ENCODE measurements around the gene TBXAS1. TPM values are rescaled to one million over a fixed set of nuclear protein-coding genes. Genes with fewer than 3 reads are reported as not detected.

TBXAS1 gene
- total and polyA plus RNA-seq, 2 donors (not counting 3 experiments of a cell fraction or from before 2014, with no cell fraction given), result 2.1 to 4.3 TPM

GRCh38 chr7:139893461-139893860 lies 64.4 kb downstream of the TBXAS1 start:
- Histone ChIP-seq H3K9ac (replicated peaks; ENCODE audit: extremely low read depth, insufficient read depth, low read length) (no peak overlapping the region), H3K9me3 (replicated peaks; ENCODE audit: control insufficient read depth, insufficient read depth, low read length) (no peaks in the 10 kb centered on the region), H3K27me3 (ENCODE audit: control insufficient read depth in 2 of 2, insufficient read depth in 2 of 2, low read length in 2 of 2) (peaks cover 3 to 5% of the 10 kb centered on the region in 2 experiments), H3K4me2 (ENCODE audit: insufficient read depth, low read length) (no peak overlapping the region), H3K9me1 (replicated peaks; ENCODE audit: control insufficient read depth, extremely low read depth, insufficient read depth, low read length) (no peaks in the 10 kb centered on the region), H3K4me3 (replicated peaks in 1 of 3; ENCODE audit: insufficient read depth in 1 of 3, low read depth in 1 of 3, low read length in 3 of 3) (no peak overlapping the region), H3K27ac (ENCODE audit: insufficient read depth, low read depth, low read length) (no peak overlapping the region), H3K79me2 (ENCODE audit: control insufficient read depth, insufficient read depth, low read length) (no peaks in the 10 kb centered on the region), H3K4me1 (ENCODE audit: control insufficient read depth, extremely low read depth, insufficient read depth, low read length) (no peaks in the 10 kb centered on the region), H3K36me3 (ENCODE audit: control insufficient read depth in 2 of 2, extremely low read depth in 1 of 2, insufficient read depth in 2 of 2, low read length in 2 of 2) (no peaks in the 10 kb centered on the region), H2AFZ (ENCODE audit: low read depth, low read length) (no peak overlapping the region), H4K20me1 (replicated peaks; ENCODE audit: control insufficient read depth, extremely low read depth, insufficient read depth, low read length) (no peaks in the 10 kb centered on the region)
- DNase-seq (ENCODE audit: low read depth, low spot score) (no peak), FAIRE-seq (no peak)
- dilution Hi-C loops (cut with MboI; ENCODE audit: extremely low pct_ligation_motif_present, low sequenced_read_pairs), result no loop called here
- ChIA-PET CTCF (interaction anchor here (1.7 kb wide), 1 partner anchor 8 kb away, joined by 6 read pairs; no protein-coding TSS in a partner anchor), POLR2A (no interaction called here)
- TF ChIP-seq JUN (IDR thresholded peaks at IDR 0.05; ENCODE audit: borderline replicate concordance, insufficient read depth, insufficient read length, low read depth) (no peak), EZH2 (IDR thresholded peaks at IDR 0.05; ENCODE audit: borderline replicate concordance, low read depth, low read length, severe bottlenecking) (no peak), POLR2AphosphoS5 (IDR thresholded peaks at IDR 0.05; ENCODE audit: insufficient read depth, low read depth, low read length) (no peak), MYC (IDR thresholded peaks at IDR 0.05; ENCODE audit: low read depth, low read length) (no peak), GATA2 (IDR thresholded peaks at IDR 0.05; ENCODE audit: insufficient read depth, insufficient read length, low read depth, low read length) (no peak), MAX (IDR thresholded peaks at IDR 0.05; ENCODE audit: insufficient read depth, insufficient read length) (no peak), FOS (IDR thresholded peaks at IDR 0.05; ENCODE audit: borderline replicate concordance, insufficient read depth, low read length) (no peak)
- TF ChIP-seq, protein P1, sequence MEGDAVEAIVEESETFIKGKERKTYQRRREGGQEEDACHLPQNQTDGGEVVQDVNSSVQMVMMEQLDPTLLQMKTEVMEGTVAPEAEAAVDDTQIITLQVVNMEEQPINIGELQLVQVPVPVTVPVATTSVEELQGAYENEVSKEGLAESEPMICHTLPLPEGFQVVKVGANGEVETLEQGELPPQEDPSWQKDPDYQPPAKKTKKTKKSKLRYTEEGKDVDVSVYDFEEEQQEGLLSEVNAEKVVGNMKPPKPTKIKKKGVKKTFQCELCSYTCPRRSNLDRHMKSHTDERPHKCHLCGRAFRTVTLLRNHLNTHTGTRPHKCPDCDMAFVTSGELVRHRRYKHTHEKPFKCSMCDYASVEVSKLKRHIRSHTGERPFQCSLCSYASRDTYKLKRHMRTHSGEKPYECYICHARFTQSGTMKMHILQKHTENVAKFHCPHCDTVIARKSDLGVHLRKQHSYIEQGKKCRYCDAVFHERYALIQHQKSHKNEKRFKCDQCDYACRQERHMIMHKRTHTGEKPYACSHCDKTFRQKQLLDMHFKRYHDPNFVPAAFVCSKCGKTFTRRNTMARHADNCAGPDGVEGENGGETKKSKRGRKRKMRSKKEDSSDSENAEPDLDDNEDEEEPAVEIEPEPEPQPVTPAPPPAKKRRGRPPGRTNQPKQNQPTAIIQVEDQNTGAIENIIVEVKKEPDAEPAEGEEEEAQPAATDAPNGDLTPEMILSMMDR (IDR thresholded peaks at IDR 0.05; ENCODE audit: extremely low read depth in 1 of 2, insufficient read depth in 1 of 2, low read depth in 1 of 2, low read length in 2 of 2), result no peak
- intact Hi-C loops (cut with micrococcal nuclease), result no loop called here
- BruUV-seq (replicated peaks), result no TSS peak
